ENCODE data around the gene SEC24D.

SEC24D gene

GRCh38 chr4:118711052-118711451, 124.9 kb downstream of the SEC24D start:
- no peak for DNase-seq

- DNase-seq = no peak
These were observed 132.8 kb downstream of the SEC24D start for GRCh38 chr4:118703118-118703517.

GRCh38 chr4:118684873-118685811, 150.8 kb downstream of the SEC24D start, which contains the start of gene METTL14:
Gene METTL14, plus strand, starts transcription at chr4:118685392. Its CDS starts 143 bp downstream, at chr4:118685535.
- DNase-seq = peak; percentile 94

GRCh38 chr4:118683513-118683912, 152.4 kb downstream of the SEC24D start:
- DNase-seq = no peak

- DNase-seq = no peak
These were observed 153.0 kb downstream of the SEC24D start for GRCh38 chr4:118682928-118683327.

GRCh38 chr4:118680808-118681207, 155.1 kb downstream of the SEC24D start:
- no peak for DNase-seq

GRCh38 chr4:118676128-118676527, 159.8 kb downstream of the SEC24D start:
- DNase-seq = no peak

Measured in midbrain (tissue), 1 donor.